ENCODE measurements around the gene CMSS1.

Gene CMSS1

GRCh38 chr3:100214574-100214964, 396.9 kb downstream of the CMSS1 start:
- H3K36me3 ChIP-seq (replicated peaks; ENCODE audit: insufficient read depth, low read length): no peaks in the 10 kb centered on the region
- peaks cover 6% of the 10 kb centered on the region; the same call in 1 of the 2 replicates for H3F3A ChIP-seq (ENCODE audit: insufficient read depth, low read length)
- no peak overlapping the region for H3K9ac ChIP-seq (ENCODE audit: low read length)
- H3K27ac ChIP-seq (ENCODE audit: low read length): no peak overlapping the region
- H3K9me2 ChIP-seq (replicated peaks; ENCODE audit: insufficient read depth, low read length): no peaks in the 10 kb centered on the region
- H4K20me1 ChIP-seq (ENCODE audit: insufficient read depth, low read length): no peaks in the 10 kb centered on the region
- DNase-seq: no peak
- H3K4me3 ChIP-seq (ENCODE audit: low read length): no peak overlapping the region
- H3K4me1 ChIP-seq (ENCODE audit: low read length): peaks cover 13% of the 10 kb centered on the region
- no peaks in the 10 kb centered on the region for H3K79me2 ChIP-seq (ENCODE audit: low read length)
- H3K4me2 ChIP-seq (ENCODE audit: low read depth, low read length): no peak overlapping the region
- H3K9me3 ChIP-seq (replicated peaks; ENCODE audit: insufficient read depth, low read length): no peaks in the 10 kb centered on the region
- no peak overlapping the region for H2AFZ ChIP-seq (ENCODE audit: low read length)
- H3K27me3 ChIP-seq (replicated peaks; ENCODE audit: insufficient read depth, low read length): no peaks in the 10 kb centered on the region
- TF ChIP-seq CTCF (IDR thresholded peaks at IDR 0.05; ENCODE audit: low read length): no peak
- TF ChIP-seq EZH2phosphoT487 (IDR thresholded peaks at IDR 0.05; ENCODE audit: low read length): no peak
- no peak for TF ChIP-seq EZH2 (optimal IDR thresholded peaks at IDR 0.05; ENCODE audit: low read depth, low read length)

GRCh38 chr3:100216713-100217112, 399.1 kb downstream of the CMSS1 start:
- DNase-seq: no peak
- Histone ChIP-seq H4K20me1 (ENCODE audit: insufficient read depth, low read length) (no peaks in the 10 kb centered on the region), H3K9me3 (replicated peaks; ENCODE audit: insufficient read depth, low read length) (no peaks in the 10 kb centered on the region), H3F3A (ENCODE audit: insufficient read depth, low read length) (no peaks in the 10 kb centered on the region), H3K36me3 (replicated peaks; ENCODE audit: insufficient read depth, low read length) (no peaks in the 10 kb centered on the region), H3K79me2 (ENCODE audit: low read length) (no peaks in the 10 kb centered on the region), H3K27ac (ENCODE audit: low read length) (no peak overlapping the region), H3K9me2 (replicated peaks; ENCODE audit: insufficient read depth, low read length) (no peaks in the 10 kb centered on the region), H3K9ac (ENCODE audit: low read length) (no peak overlapping the region), H3K4me1 (ENCODE audit: low read length) (no peaks in the 10 kb centered on the region), H3K4me3 (ENCODE audit: low read length) (no peak overlapping the region), H3K4me2 (ENCODE audit: low read depth, low read length) (no peak overlapping the region), H2AFZ (ENCODE audit: low read length) (no peak overlapping the region), H3K27me3 (replicated peaks; ENCODE audit: insufficient read depth, low read length) (no peaks in the 10 kb centered on the region)
- TF ChIP-seq EZH2 (optimal IDR thresholded peaks at IDR 0.05; ENCODE audit: low read depth, low read length) (no peak), EZH2phosphoT487 (IDR thresholded peaks at IDR 0.05; ENCODE audit: low read length) (no peak), CTCF (IDR thresholded peaks at IDR 0.05; ENCODE audit: low read length) (no peak)

- no peak overlapping the region for H2AFZ ChIP-seq (ENCODE audit: low read length)
- no peak overlapping the region for H3K27ac ChIP-seq (ENCODE audit: low read length)
Measured at GRCh38 chr3:100221159-100221558, 403.5 kb downstream of the CMSS1 start.

More at GRCh38 chr3:100221159-100221558, 403.5 kb downstream of the CMSS1 start:
- H4K20me1 ChIP-seq (ENCODE audit: insufficient read depth, low read length): no peaks in the 10 kb centered on the region
- no peaks in the 10 kb centered on the region for H3K27me3 ChIP-seq (replicated peaks; ENCODE audit: insufficient read depth, low read length)
- H3K4me1 ChIP-seq (ENCODE audit: low read length): no peaks in the 10 kb centered on the region
- TF ChIP-seq CTCF (IDR thresholded peaks at IDR 0.05; ENCODE audit: low read length) (no peak), EZH2phosphoT487 (IDR thresholded peaks at IDR 0.05; ENCODE audit: low read length) (no peak), EZH2 (optimal IDR thresholded peaks at IDR 0.05; ENCODE audit: low read depth, low read length) (no peak)
- no peaks in the 10 kb centered on the region for H3K9me2 ChIP-seq (replicated peaks; ENCODE audit: insufficient read depth, low read length)
- no peak for DNase-seq
- no peaks in the 10 kb centered on the region for H3K9me3 ChIP-seq (replicated peaks; ENCODE audit: insufficient read depth, low read length)
- H3F3A ChIP-seq (ENCODE audit: insufficient read depth, low read length): no peaks in the 10 kb centered on the region
- no peak overlapping the region for H3K9ac ChIP-seq (ENCODE audit: low read length)
- no peak overlapping the region for H3K4me2 ChIP-seq (ENCODE audit: low read depth, low read length)
- H3K4me3 ChIP-seq (ENCODE audit: low read length): no peak overlapping the region
- no peaks in the 10 kb centered on the region for H3K79me2 ChIP-seq (ENCODE audit: low read length)
- H3K36me3 ChIP-seq (replicated peaks; ENCODE audit: insufficient read depth, low read length): no peaks in the 10 kb centered on the region

Measured in MM.1S (cell line).